HG02571 (cell line): ENCODE measurements around the gene TSR3.
"Not testable (repeated sequence)": the region's sequence is repeated elsewhere in the genome, so short reads cannot be mapped to it uniquely, and the experiment has no call there.

Source experiments
- ATAC-seq: cut with Tn5 transposase; IDR thresholded peaks from one replicate; pipeline ENCODE4 v1.9.1; 2021; ENCODE audit warnings: mild to moderate bottlenecking, moderate library complexity; ENCODE audit not compliant: unreplicated experiment

TSR3 gene

GRCh38 chr16:1340730-1341494 is 10.8 kb downstream of the TSR3 start:
- no peak for ATAC-seq

- no peak for ATAC-seq
Observed at GRCh38 chr16:1338855-1339675, 12.6 kb downstream of the TSR3 start.

- ATAC-seq: no peak
Observed at GRCh38 chr16:1338119-1338730, 13.5 kb downstream of the TSR3 start.

GRCh38 chr16:1337486-1337885 is 14.2 kb downstream of the TSR3 start:
- ATAC-seq: no peak

GRCh38 chr16:1336619-1337018 is 15.1 kb downstream of the TSR3 start:
- no peak for ATAC-seq

GRCh38 chr16:1335996-1336395 is 15.7 kb downstream of the TSR3 start:
- ATAC-seq: no peak

- ATAC-seq: no peak
Observed at GRCh38 chr16:1335211-1335971, 16.3 kb downstream of the TSR3 start.

GRCh38 chr16:1334739-1335138 is 16.9 kb downstream of the TSR3 start:
- no peak for ATAC-seq

GRCh38 chr16:1333854-1334700 is 17.6 kb downstream of the TSR3 start:
- no peak for ATAC-seq

- ATAC-seq: no peak
Observed at GRCh38 chr16:1333149-1333812, 18.4 kb downstream of the TSR3 start, which contains the start of gene BAIAP3. TSS of gene BAIAP3 (plus strand) at chr16:1333645. CDS start at chr16:1338550, 4,905 bp downstream.

- ATAC-seq: no peak
Observed at GRCh38 chr16:1332618-1333148, 19.0 kb downstream of the TSR3 start.

GRCh38 chr16:1331712-1332617 is 19.7 kb downstream of the TSR3 start:
- no peak for ATAC-seq

GRCh38 chr16:1330931-1331711 is 20.6 kb downstream of the TSR3 start:
- no peak for ATAC-seq

- ATAC-seq: no peak
Observed at GRCh38 chr16:1330260-1330914, 21.3 kb downstream of the TSR3 start.

GRCh38 chr16:1328961-1329360 is 22.7 kb downstream of the TSR3 start:
- not testable (repeated sequence) for ATAC-seq

- ATAC-seq: not testable (repeated sequence)
Observed at GRCh38 chr16:1328136-1328535, 23.5 kb downstream of the TSR3 start.

- ATAC-seq: no peak
Observed at GRCh38 chr16:1327619-1327947, 24.1 kb downstream of the TSR3 start.
